ENCODE data around the gene SORCS2. TPM values are rescaled to one million over a fixed set of nuclear protein-coding genes. Genes with fewer than 3 reads are reported as not detected.

Gene SORCS2
- total and polyA plus RNA-seq, 2 of the 8 experiments (the other 6 are each of a cell fraction or from before 2014, with no cell fraction given), result 0.36 to 1.8 TPM

DNA sequence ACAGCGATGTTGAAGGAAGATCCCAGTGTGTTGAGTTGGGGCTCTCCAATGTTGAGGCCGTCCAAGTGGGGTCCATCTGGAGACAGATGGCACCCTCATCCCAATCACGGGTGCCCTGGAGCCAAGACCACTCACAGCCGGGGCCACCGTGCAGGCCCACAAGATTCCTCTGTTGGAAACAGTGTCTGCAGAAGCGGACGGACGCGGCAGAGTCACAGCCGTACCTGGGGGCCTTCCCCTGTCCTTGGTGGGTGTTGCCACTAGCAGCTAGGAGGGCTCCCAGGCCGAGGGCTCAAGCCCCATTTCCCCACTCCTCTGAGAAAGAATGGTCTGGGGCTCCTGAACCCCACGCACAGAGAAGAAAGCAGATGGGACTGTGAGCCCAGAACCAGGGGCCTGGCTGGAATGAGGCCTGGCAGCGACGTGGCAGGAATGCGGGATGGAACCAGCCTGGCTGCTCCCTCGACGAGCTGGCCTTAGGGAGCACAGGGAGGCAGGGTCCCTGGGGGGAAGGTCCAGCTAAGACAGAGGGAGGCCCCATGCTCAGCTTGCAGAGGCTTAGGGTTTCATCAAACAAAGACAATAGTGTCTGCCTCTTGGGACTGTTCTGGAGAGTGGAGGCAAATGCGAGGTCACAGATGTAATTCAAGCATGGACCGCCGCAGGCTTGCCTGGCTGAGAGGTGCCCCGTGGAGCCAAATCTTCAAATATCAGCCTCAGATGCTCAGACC is 518.4 kb downstream of the SORCS2 start:
- Histone ChIP-seq H3K36me3 (ENCODE audit: control insufficient read depth in 2 of 4, insufficient read depth in 4 of 4, low read length in 3 of 4) (no peaks in the 10 kb centered on the region), H4K8ac (ENCODE audit: extremely low read depth, insufficient read depth, low read length) (no peak overlapping the region), H3K4ac (replicated peaks; ENCODE audit: insufficient read length, low read depth, low read length) (no peak overlapping the region), H3K27ac (ENCODE audit: low read depth, low read length) (no peak overlapping the region), H3K14ac (ENCODE audit: insufficient read length) (no peak overlapping the region), H3K27me3 (replicated peaks in 1 of 4; ENCODE audit: control insufficient read depth in 3 of 4, extremely low read depth in 1 of 4, insufficient read depth in 3 of 4, low read length in 3 of 4) (no peaks in the 10 kb centered on the region), H3K9ac (replicated peaks in 1 of 4; ENCODE audit: extremely low read depth in 1 of 4, low read depth in 3 of 4, low read length in 3 of 4) (no peak overlapping the region), H3K18ac (ENCODE audit: extremely low read depth, low read length) (no peak overlapping the region), H3K23me2 (ENCODE audit: low read depth, low read length) (no peaks in the 10 kb centered on the region; the same call in 1 of the 2 replicates), H2BK20ac (ENCODE audit: low read length) (no peak overlapping the region), H3K4me2 (ENCODE audit: insufficient read depth in 1 of 2, low read depth in 2 of 2, low read length in 2 of 2) (no peak overlapping the region), H4K5ac (ENCODE audit: insufficient read length, low read depth, low read length) (no peak overlapping the region), H3K79me2 (ENCODE audit: control insufficient read depth in 1 of 2, insufficient read depth in 2 of 2, low read length in 2 of 2) (no peaks in the 10 kb centered on the region), H4K20me1 (replicated peaks in 1 of 2; ENCODE audit: control insufficient read depth in 1 of 2, insufficient read depth in 2 of 2, low read length in 2 of 2) (no peaks in the 10 kb centered on the region), H2BK5ac (ENCODE audit: low read depth, low read length) (no peak overlapping the region), H2BK12ac (ENCODE audit: low read depth, low read length) (no peak overlapping the region), H3K79me1 (ENCODE audit: low read depth, low read length) (no peaks in the 10 kb centered on the region), H4K91ac (replicated peaks; ENCODE audit: insufficient read length, low read length) (no peak overlapping the region), H3K9me3 (ENCODE audit: insufficient read depth in 2 of 2, low read depth in 1 of 2, low read length in 1 of 2) (no peaks in the 10 kb centered on the region; a peak in 1 of 4 replicates), H3K4me1 (replicated peaks in 1 of 4; ENCODE audit: control insufficient read depth in 3 of 4, insufficient read depth in 4 of 4, low read length in 3 of 4) (peaks cover 0 to 3% (median 0%) of the 10 kb centered on the region in 4 experiments; a peak in 3 of 7 replicates), H2AK5ac (ENCODE audit: low read depth, low read length) (no peak overlapping the region), H2AFZ (ENCODE audit: low read length) (no peak overlapping the region), H3K56ac (replicated peaks; ENCODE audit: insufficient read length, low read depth, low read length) (no peak overlapping the region), H2BK15ac (ENCODE audit: low read length) (no peak overlapping the region), H3K4me3 (ENCODE audit: extremely low read depth in 1 of 4, insufficient read depth in 2 of 4, low read depth in 3 of 4, low read length in 4 of 4) (no peak overlapping the region), H2BK120ac (replicated peaks; ENCODE audit: low read depth, low read length) (no peak overlapping the region), H3K23ac (ENCODE audit: insufficient read length) (no peak overlapping the region)
- ChIA-PET POLR2A (ENCODE audit: partially characterized antibody) (no interaction called here), CTCF (ENCODE audit: partially characterized antibody) (interaction anchor here (0.9 to 1.6 kb wide), 7 partner anchors 9 to 187 kb away, joined by 3 to 8 read pairs (median 4); no protein-coding TSS in a partner anchor)
- FAIRE-seq (no peak), DNase-seq (ENCODE audit: low read depth in 1 of 2, low spot score in 2 of 2) (no peak)
- WGBS, 2 experiments (ENCODE audit: extremely low coverage in 1 of 2, insufficient coverage in 1 of 2, insufficient read length in 1 of 2, insufficient replicate concordance in 2 of 2, low coverage in 1 of 2, low lambda C conversion rate in 2 of 2, missing lambda C conversion rate in 1 of 2), result 94% methylated on average over 21 of the region's 21 CpGs; no CpG with 5 or more reads in 1 of the 2 experiments
- TF ChIP-seq, protein P1, sequence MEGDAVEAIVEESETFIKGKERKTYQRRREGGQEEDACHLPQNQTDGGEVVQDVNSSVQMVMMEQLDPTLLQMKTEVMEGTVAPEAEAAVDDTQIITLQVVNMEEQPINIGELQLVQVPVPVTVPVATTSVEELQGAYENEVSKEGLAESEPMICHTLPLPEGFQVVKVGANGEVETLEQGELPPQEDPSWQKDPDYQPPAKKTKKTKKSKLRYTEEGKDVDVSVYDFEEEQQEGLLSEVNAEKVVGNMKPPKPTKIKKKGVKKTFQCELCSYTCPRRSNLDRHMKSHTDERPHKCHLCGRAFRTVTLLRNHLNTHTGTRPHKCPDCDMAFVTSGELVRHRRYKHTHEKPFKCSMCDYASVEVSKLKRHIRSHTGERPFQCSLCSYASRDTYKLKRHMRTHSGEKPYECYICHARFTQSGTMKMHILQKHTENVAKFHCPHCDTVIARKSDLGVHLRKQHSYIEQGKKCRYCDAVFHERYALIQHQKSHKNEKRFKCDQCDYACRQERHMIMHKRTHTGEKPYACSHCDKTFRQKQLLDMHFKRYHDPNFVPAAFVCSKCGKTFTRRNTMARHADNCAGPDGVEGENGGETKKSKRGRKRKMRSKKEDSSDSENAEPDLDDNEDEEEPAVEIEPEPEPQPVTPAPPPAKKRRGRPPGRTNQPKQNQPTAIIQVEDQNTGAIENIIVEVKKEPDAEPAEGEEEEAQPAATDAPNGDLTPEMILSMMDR (IDR thresholded peaks at IDR 0.05; ENCODE audit: control extremely low read depth in 1 of 3, insufficient read depth in 1 of 3, low read depth in 1 of 3, low read length in 3 of 3), result no peak
- TF ChIP-seq JUN (IDR thresholded peaks at IDR 0.05; ENCODE audit: low read depth, low read length), result no peak
- TF ChIP-seq SP1 (IDR thresholded peaks at IDR 0.05; ENCODE audit: low read depth, low read length), result no peak
- no peak for TF ChIP-seq PHF8 (conservative IDR thresholded peaks at IDR 0.05; ENCODE audit: low read depth, low read length)
- TF ChIP-seq NANOG (IDR thresholded peaks at IDR 0.05; ENCODE audit: insufficient read depth, low read depth, low read length, poor library complexity, severe bottlenecking), result no peak
- no peak for TF ChIP-seq RNF2 (IDR thresholded peaks at IDR 0.05; ENCODE audit: borderline replicate concordance, low read depth, low read length, missing control alignments, poor library complexity, severe bottlenecking)
- no peak for TF ChIP-seq TEAD4 (IDR thresholded peaks at IDR 0.05; ENCODE audit: low read depth, low read length)
- no peak for TF ChIP-seq EGR1 (IDR thresholded peaks at IDR 0.05; ENCODE audit: borderline replicate concordance, low read depth, low read length)
- no peak for TF ChIP-seq GABPA (IDR thresholded peaks at IDR 0.05; ENCODE audit: borderline replicate concordance, insufficient read depth, low read length)
- no peak for TF ChIP-seq POLR2A (IDR thresholded peaks at IDR 0.05; ENCODE audit: control extremely low read depth in 1 of 2, low read depth in 2 of 2, low read length in 2 of 2)
